Panc1 (cell line): Measurements from ENCODE around the gene PON1. TPM values are rescaled to one million over a fixed set of nuclear protein-coding genes. Genes with fewer than 3 reads are reported as not detected.

Experiments
- ATAC-seq: fragments of 200-7000 bp; cut with Tn5 transposase; 2 replicates; pipeline ENCODE4 v1.9.1; 2020; ENCODE audit warnings: mild to moderate bottlenecking, moderate library complexity
- BruUV-seq: library from RNA; stranded (reverse); fragments of 400-500 nt; replicated peaks from 2 replicates; lab custom pipeline; 2021; lab: Mats Ljungman, UMichigan
- CTCF ChIA-PET: fragments of 300-600 bp; sonication (Branson Sonifier 250); formaldehyde crosslinking; loops from one replicate; lab custom pipeline; 2022; ENCODE audit warnings: antibody characterized with exemption; lab: Charles Lee
- POLR2A ChIA-PET: fragments of 300-600 bp; sonication (Branson Sonifier 250); formaldehyde crosslinking; loops from one replicate; lab custom pipeline; 2022; ENCODE audit warnings: antibody characterized with exemption; lab: Charles Lee
- DNase-seq: peaks from one replicate; pipeline ENCODE4 v3.0.0-alpha.2; 2010; ENCODE audit warnings: low read depth, low spot score
- H3K27ac ChIP-seq: 2 replicates; pipeline ENCODE4 v1.5.1; 2011; ENCODE audit warnings: mild to moderate bottlenecking, low read length, inconsistent platforms
- H3K27me3 ChIP-seq: fragments of 200-500 bp; sonication (Bioruptor generic); 2 replicates; pipeline ENCODE4 v1.6.0; 2014; ENCODE audit warnings: low read length, inconsistent platforms; ENCODE audit not compliant: control insufficient read depth, insufficient read depth
- H3K36me3 ChIP-seq: fragments of 200-500 bp; sonication (Bioruptor generic); 2 replicates; pipeline ENCODE4 v1.5.1; 2014; ENCODE audit warnings: inconsistent platforms, mild to moderate bottlenecking, low read length, moderate library complexity; ENCODE audit not compliant: control insufficient read depth, insufficient read depth
- H3K4me1 ChIP-seq: 2 replicates; pipeline ENCODE4 v1.5.1; 2011; ENCODE audit warnings: inconsistent platforms, mild to moderate bottlenecking, low read length, moderate library complexity; ENCODE audit not compliant: control insufficient read depth, insufficient read depth
- H3K4me3 ChIP-seq, 2 experiments: 2 replicates each; pipeline ENCODE4 v1.5.1; 2011 to 2012; ENCODE audit warnings: low read depth in 2 of 2, low read length in 2 of 2, mild to moderate bottlenecking in 2 of 2, inconsistent platforms in 1 of 2, moderate library complexity in 1 of 2
- H3K9me3 ChIP-seq: fragments of 200-500 bp; sonication (Bioruptor generic); 2 replicates; pipeline ENCODE4 v1.5.1; 2014; ENCODE audit warnings: low read depth, mild to moderate bottlenecking, inconsistent platforms, low read length, moderate library complexity; ENCODE audit not compliant: control insufficient read depth, insufficient read depth
- POLR2AphosphoS5 ChIP-seq: IDR thresholded peaks from 2 replicates; pipeline ENCODE4 v1.6.1; 2012; ENCODE audit warnings: mild to moderate bottlenecking, low read depth, low read length, moderate library complexity
- REST ChIP-seq, 2 experiments: IDR thresholded peaks; 2 replicates each; pipeline ENCODE4 v1.6.1; 2011 to 2012; ENCODE audit warnings: low read depth in 2 of 2, control low read depth in 1 of 2, low read length in 1 of 2, mild to moderate bottlenecking in 1 of 2, moderate library complexity in 1 of 2; ENCODE audit not compliant: insufficient read depth in 1 of 2
- SIN3A ChIP-seq: IDR thresholded peaks from 2 replicates; pipeline ENCODE4 v1.6.1; 2012; ENCODE audit warnings: low read depth, mild to moderate bottlenecking, low read length, moderate library complexity, borderline replicate concordance; ENCODE audit not compliant: insufficient read depth
- TCF7L2 ChIP-seq: IDR thresholded peaks from 2 replicates; pipeline ENCODE4 v1.6.1; 2011; ENCODE audit warnings: mild to moderate bottlenecking, low read depth, low read length, inconsistent platforms
- in situ Hi-C: cut with HindIII; loops from 2 replicates; pipeline ENCODE4 v1.10.0; 2016; ENCODE audit warnings: low sequenced_read_pairs, low pct_unique_long_range_greater_than_20kb
- intact Hi-C: fragments of 100-400 bp; cut with micrococcal nuclease; formaldehyde crosslinking; loops from one replicate; pipeline ENCODE4 v1.10.0; 2022; ENCODE audit not compliant: unreplicated experiment
- total RNA-seq: library from RNA; stranded (reverse); gene quantifications from one replicate; pipeline ENCODE4 v1.2.1, GENCODE V29; 2021; ENCODE audit not compliant: unreplicated experiment
- TF ChIP-seq, protein P1 (sequence below): fragments of 450-650 bp; IDR thresholded peaks from 2 replicates; pipeline ENCODE4 v1.5.1; 2017; ENCODE audit warnings: mild to moderate bottlenecking

The PON1 gene
- total RNA-seq, 1 experiment from 2014 or later = not detected

- no TSS peak for BruUV-seq
- DNase-seq (no peak), ATAC-seq (no peak)
- Histone ChIP-seq H3K36me3 (no peaks in the 10 kb centered on the region), H3K9me3 (no peaks in the 10 kb centered on the region), H3K4me3 (no peak overlapping the region), H3K27me3 (no peaks in the 10 kb centered on the region), H3K27ac (no peak overlapping the region), H3K4me1 (no peaks in the 10 kb centered on the region)
- TF ChIP-seq, protein P1, sequence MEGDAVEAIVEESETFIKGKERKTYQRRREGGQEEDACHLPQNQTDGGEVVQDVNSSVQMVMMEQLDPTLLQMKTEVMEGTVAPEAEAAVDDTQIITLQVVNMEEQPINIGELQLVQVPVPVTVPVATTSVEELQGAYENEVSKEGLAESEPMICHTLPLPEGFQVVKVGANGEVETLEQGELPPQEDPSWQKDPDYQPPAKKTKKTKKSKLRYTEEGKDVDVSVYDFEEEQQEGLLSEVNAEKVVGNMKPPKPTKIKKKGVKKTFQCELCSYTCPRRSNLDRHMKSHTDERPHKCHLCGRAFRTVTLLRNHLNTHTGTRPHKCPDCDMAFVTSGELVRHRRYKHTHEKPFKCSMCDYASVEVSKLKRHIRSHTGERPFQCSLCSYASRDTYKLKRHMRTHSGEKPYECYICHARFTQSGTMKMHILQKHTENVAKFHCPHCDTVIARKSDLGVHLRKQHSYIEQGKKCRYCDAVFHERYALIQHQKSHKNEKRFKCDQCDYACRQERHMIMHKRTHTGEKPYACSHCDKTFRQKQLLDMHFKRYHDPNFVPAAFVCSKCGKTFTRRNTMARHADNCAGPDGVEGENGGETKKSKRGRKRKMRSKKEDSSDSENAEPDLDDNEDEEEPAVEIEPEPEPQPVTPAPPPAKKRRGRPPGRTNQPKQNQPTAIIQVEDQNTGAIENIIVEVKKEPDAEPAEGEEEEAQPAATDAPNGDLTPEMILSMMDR = no peak
- ChIA-PET CTCF (interaction anchor here (0.5 kb wide), 1 partner anchor 371 kb away, joined by 3 read pairs; no protein-coding TSS in a partner anchor), POLR2A (no interaction called here)
- in situ Hi-C loops (no loop called here), intact Hi-C loops (no loop called here)
These were observed 4.8 kb downstream of the PON1 start for GRCh38 chr7:95319570-95319969.

- ChIA-PET CTCF (no interaction called here), POLR2A (no interaction called here)
- H3K27me3 ChIP-seq = no peaks in the 10 kb centered on the region
- no peaks in the 10 kb centered on the region for H3K36me3 ChIP-seq
- BruUV-seq = no TSS peak
- H3K4me3 ChIP-seq = no peak overlapping the region
- no peak overlapping the region for H3K27ac ChIP-seq
- TF ChIP-seq TCF7L2 (no peak), POLR2AphosphoS5 (no peak), REST (IDR thresholded peaks at IDR 0.05; ENCODE audit: insufficient read depth in 1 of 2, low read depth in 2 of 2, low read length in 1 of 2) (no peak), SIN3A (no peak)
- TF ChIP-seq, protein P1 = no peak
- no peaks in the 10 kb centered on the region for H3K4me1 ChIP-seq
- no peaks in the 10 kb centered on the region for H3K9me3 ChIP-seq
- ATAC-seq (no peak), DNase-seq (no peak)
- intact Hi-C loops = no loop called here
- in situ Hi-C loops = no loop called here
These were observed 5.7 kb downstream of the PON1 start for GRCh38 chr7:95318501-95319100.
